ENCODE results near the gene YTHDC1.

DNA sequence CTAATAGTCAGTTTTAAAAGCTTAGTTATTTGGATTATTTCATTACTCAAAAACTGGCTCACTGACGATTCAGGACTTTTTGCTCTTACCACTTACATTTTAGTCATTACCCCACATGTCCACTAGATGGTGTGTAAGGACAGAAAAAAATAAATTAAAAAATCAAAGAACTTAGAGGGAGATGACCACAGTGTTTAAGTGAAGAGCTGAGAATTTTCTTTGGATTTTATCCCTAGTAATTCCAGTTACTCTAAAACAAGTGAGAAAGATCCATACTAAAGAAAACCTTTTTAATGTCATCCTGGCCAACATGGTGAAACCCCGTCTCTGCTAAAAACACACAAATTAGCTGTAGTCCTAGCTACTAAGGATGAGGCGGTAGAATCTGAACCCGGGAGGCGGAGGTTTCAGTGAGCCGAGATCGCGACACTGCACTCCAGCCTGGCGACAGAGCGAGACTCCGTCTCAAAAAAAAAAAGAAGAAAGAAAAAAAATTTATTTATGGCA lies 78.0 kb downstream of the YTHDC1 start:
- TF ChIP-seq, protein P1, sequence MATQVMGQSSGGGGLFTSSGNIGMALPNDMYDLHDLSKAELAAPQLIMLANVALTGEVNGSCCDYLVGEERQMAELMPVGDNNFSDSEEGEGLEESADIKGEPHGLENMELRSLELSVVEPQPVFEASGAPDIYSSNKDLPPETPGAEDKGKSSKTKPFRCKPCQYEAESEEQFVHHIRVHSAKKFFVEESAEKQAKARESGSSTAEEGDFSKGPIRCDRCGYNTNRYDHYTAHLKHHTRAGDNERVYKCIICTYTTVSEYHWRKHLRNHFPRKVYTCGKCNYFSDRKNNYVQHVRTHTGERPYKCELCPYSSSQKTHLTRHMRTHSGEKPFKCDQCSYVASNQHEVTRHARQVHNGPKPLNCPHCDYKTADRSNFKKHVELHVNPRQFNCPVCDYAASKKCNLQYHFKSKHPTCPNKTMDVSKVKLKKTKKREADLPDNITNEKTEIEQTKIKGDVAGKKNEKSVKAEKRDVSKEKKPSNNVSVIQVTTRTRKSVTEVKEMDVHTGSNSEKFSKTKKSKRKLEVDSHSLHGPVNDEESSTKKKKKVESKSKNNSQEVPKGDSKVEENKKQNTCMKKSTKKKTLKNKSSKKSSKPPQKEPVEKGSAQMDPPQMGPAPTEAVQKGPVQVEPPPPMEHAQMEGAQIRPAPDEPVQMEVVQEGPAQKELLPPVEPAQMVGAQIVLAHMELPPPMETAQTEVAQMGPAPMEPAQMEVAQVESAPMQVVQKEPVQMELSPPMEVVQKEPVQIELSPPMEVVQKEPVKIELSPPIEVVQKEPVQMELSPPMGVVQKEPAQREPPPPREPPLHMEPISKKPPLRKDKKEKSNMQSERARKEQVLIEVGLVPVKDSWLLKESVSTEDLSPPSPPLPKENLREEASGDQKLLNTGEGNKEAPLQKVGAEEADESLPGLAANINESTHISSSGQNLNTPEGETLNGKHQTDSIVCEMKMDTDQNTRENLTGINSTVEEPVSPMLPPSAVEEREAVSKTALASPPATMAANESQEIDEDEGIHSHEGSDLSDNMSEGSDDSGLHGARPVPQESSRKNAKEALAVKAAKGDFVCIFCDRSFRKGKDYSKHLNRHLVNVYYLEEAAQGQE (IDR thresholded peaks at IDR 0.05; ENCODE audit: insufficient read depth in 1 of 2, low read depth in 2 of 2, low read length in 1 of 2): no peak
- TF ChIP-seq CTCF (IDR thresholded peaks at IDR 0.05) (peak; percentile 52; the same call in 1 of the 2 replicates), SIN3A (IDR thresholded peaks at IDR 0.05; ENCODE audit: borderline replicate concordance, insufficient read depth, low read depth, low read length) (no peak), TCF7L2 (IDR thresholded peaks at IDR 0.05; ENCODE audit: low read depth, low read length) (no peak)

Data from Panc1 (cell line).